Measurements from ENCODE around the gene ALDH1L1. TPM values are rescaled to one million over a fixed set of nuclear protein-coding genes. Genes with fewer than 3 reads are reported as not detected.
"Not testable (repeated sequence)": the region's sequence is repeated elsewhere in the genome, so short reads cannot be mapped to it uniquely, and the experiment has no call there.

ALDH1L1 gene
- total RNA-seq, 2 experiments from 2014 or later, result 0.05 to 0.18 TPM

GRCh38 chr3:126104742-126105605, 75.4 kb downstream of the ALDH1L1 start:
- no peak overlapping the region for H3K4me3 Mint-ChIP-seq
- ChIA-PET POLR2A (no interaction called here), CTCF (no interaction called here)
- H3K9me3 Mint-ChIP-seq (ENCODE audit: low read depth), result no peaks in the 10 kb centered on the region
- no peaks in the 10 kb centered on the region for H3K27me3 Mint-ChIP-seq
- H3K4me1 Mint-ChIP-seq, result no peaks in the 10 kb centered on the region
- H3K36me3 Mint-ChIP-seq (ENCODE audit: low read depth), result no peaks in the 10 kb centered on the region
- intact Hi-C loops (cut with DNase I, micrococcal nuclease), result no loop called here
- H3K27ac Mint-ChIP-seq, result no peak overlapping the region
- DNase-seq, result no peak
- ATAC-seq, result no peak

GRCh38 chr3:126104028-126104635, 76.3 kb downstream of the ALDH1L1 start:
- no peaks in the 10 kb centered on the region for H3K4me1 Mint-ChIP-seq
- no peaks in the 10 kb centered on the region for H3K9me3 Mint-ChIP-seq (ENCODE audit: low read depth)
- H3K27ac Mint-ChIP-seq, result no peak overlapping the region
- CTCF ChIA-PET, result interaction anchor here (1.2 kb wide), 1 partner anchor 10 kb away, joined by 3 read pairs; no protein-coding TSS in a partner anchor
- no peaks in the 10 kb centered on the region for H3K36me3 Mint-ChIP-seq (ENCODE audit: low read depth)
- DNase-seq (no peak), ATAC-seq (no peak)
- H3K4me3 Mint-ChIP-seq, result no peak overlapping the region
- POLR2A ChIA-PET, result no interaction called here
- H3K27me3 Mint-ChIP-seq, result no peaks in the 10 kb centered on the region
- intact Hi-C loops (cut with DNase I, micrococcal nuclease), result no loop called here

- no peak overlapping the region for H3K27ac Mint-ChIP-seq
- ATAC-seq (no peak), DNase-seq (no peak)
- intact Hi-C loops (cut with DNase I, micrococcal nuclease), result no loop called here
- no peaks in the 10 kb centered on the region for H3K9me3 Mint-ChIP-seq (ENCODE audit: low read depth)
- H3K4me3 Mint-ChIP-seq, result no peak overlapping the region
- no peaks in the 10 kb centered on the region for H3K36me3 Mint-ChIP-seq (ENCODE audit: low read depth)
- H3K4me1 Mint-ChIP-seq, result no peaks in the 10 kb centered on the region
- CTCF ChIA-PET, result interaction anchor here (0.9 to 1.2 kb wide), 2 partner anchors 8 to 9 kb away, joined by 3 read pairs; no protein-coding TSS in a partner anchor
- H3K27me3 Mint-ChIP-seq, result no peaks in the 10 kb centered on the region
- POLR2A ChIA-PET, result no interaction called here
Measured at GRCh38 chr3:126103121-126104027, 77.0 kb downstream of the ALDH1L1 start.

- H3K4me1 Mint-ChIP-seq, result no peaks in the 10 kb centered on the region
- H3K9me3 Mint-ChIP-seq (ENCODE audit: low read depth), result no peaks in the 10 kb centered on the region
- H3K27ac Mint-ChIP-seq, result no peak overlapping the region
- intact Hi-C loops (cut with DNase I, micrococcal nuclease), result no loop called here
- no peaks in the 10 kb centered on the region for H3K27me3 Mint-ChIP-seq
- no peak overlapping the region for H3K4me3 Mint-ChIP-seq
- ChIA-PET POLR2A (no interaction called here), CTCF (interaction anchor here (0.9 kb wide), 1 partner anchor 8 kb away, joined by 3 read pairs; no protein-coding TSS in a partner anchor)
- no peaks in the 10 kb centered on the region for H3K36me3 Mint-ChIP-seq (ENCODE audit: low read depth)
- DNase-seq (no peak), ATAC-seq (no peak)
Measured at GRCh38 chr3:126102530-126102951, 77.8 kb downstream of the ALDH1L1 start.

GRCh38 chr3:126102011-126102410, 78.4 kb downstream of the ALDH1L1 start:
- no peak overlapping the region for H3K4me3 Mint-ChIP-seq
- no peaks in the 10 kb centered on the region for H3K4me1 Mint-ChIP-seq
- H3K36me3 Mint-ChIP-seq (ENCODE audit: low read depth), result no peaks in the 10 kb centered on the region
- no peaks in the 10 kb centered on the region for H3K9me3 Mint-ChIP-seq (ENCODE audit: low read depth)
- no peak overlapping the region for H3K27ac Mint-ChIP-seq
- ChIA-PET CTCF (no interaction called here), POLR2A (no interaction called here)
- DNase-seq (no peak), ATAC-seq (no peak)
- intact Hi-C loops (cut with DNase I, micrococcal nuclease), result no loop called here
- no peaks in the 10 kb centered on the region for H3K27me3 Mint-ChIP-seq

GRCh38 chr3:126101521-126101982, 78.8 kb downstream of the ALDH1L1 start:
- H3K27ac Mint-ChIP-seq, result no peak overlapping the region
- no peaks in the 10 kb centered on the region for H3K27me3 Mint-ChIP-seq
- DNase-seq, result no peak
- ATAC-seq, result no peak
- ChIA-PET POLR2A (no interaction called here), CTCF (no interaction called here)
- no peak overlapping the region for H3K4me3 Mint-ChIP-seq
- H3K4me1 Mint-ChIP-seq, result no peaks in the 10 kb centered on the region
- intact Hi-C loops (cut with DNase I, micrococcal nuclease), result no loop called here
- H3K36me3 Mint-ChIP-seq (ENCODE audit: low read depth), result no peaks in the 10 kb centered on the region
- H3K9me3 Mint-ChIP-seq (ENCODE audit: low read depth), result no peaks in the 10 kb centered on the region

GRCh38 chr3:126100634-126101301, 79.6 kb downstream of the ALDH1L1 start:
- intact Hi-C loops (cut with DNase I, micrococcal nuclease), result no loop called here
- Mint-ChIP-seq H3K9me3 (ENCODE audit: low read depth) (no peaks in the 10 kb centered on the region), H3K4me1 (no peaks in the 10 kb centered on the region), H3K27me3 (no peaks in the 10 kb centered on the region), H3K4me3 (no peak overlapping the region), H3K36me3 (ENCODE audit: low read depth) (no peaks in the 10 kb centered on the region), H3K27ac (no peak overlapping the region)
- no peak for DNase-seq
- CTCF ChIA-PET, result no interaction called here
- no peak for ATAC-seq
- POLR2A ChIA-PET, result no interaction called here

- CTCF ChIA-PET, result interaction anchor here (0.6 kb wide), 1 partner anchor 326 kb away, joined by 3 read pairs; no protein-coding TSS in a partner anchor
- Mint-ChIP-seq H3K27me3 (no peaks in the 10 kb centered on the region), H3K4me1 (no peaks in the 10 kb centered on the region), H3K4me3 (no peak overlapping the region), H3K9me3 (ENCODE audit: low read depth) (no peaks in the 10 kb centered on the region), H3K27ac (no peak overlapping the region), H3K36me3 (ENCODE audit: low read depth) (no peaks in the 10 kb centered on the region)
- no peak for DNase-seq
- ATAC-seq, result no peak
- intact Hi-C loops (cut with DNase I, micrococcal nuclease), result no loop called here
- POLR2A ChIA-PET, result no interaction called here
Measured at GRCh38 chr3:126100269-126100633, 80.1 kb downstream of the ALDH1L1 start.

GRCh38 chr3:126098391-126098858, 82.0 kb downstream of the ALDH1L1 start:
- intact Hi-C loops (cut with DNase I, micrococcal nuclease), result no loop called here
- H3K4me1 Mint-ChIP-seq, result no peaks in the 10 kb centered on the region
- DNase-seq (no peak), ATAC-seq (no peak)
- no peaks in the 10 kb centered on the region for H3K36me3 Mint-ChIP-seq (ENCODE audit: low read depth)
- ChIA-PET CTCF (interaction anchor here (0.6 to 0.7 kb wide), 2 partner anchors 92 to 1931 kb away, joined by 3 read pairs; no protein-coding TSS in a partner anchor), POLR2A (no interaction called here)
- H3K4me3 Mint-ChIP-seq, result no peak overlapping the region
- H3K9me3 Mint-ChIP-seq (ENCODE audit: low read depth), result no peaks in the 10 kb centered on the region
- no peaks in the 10 kb centered on the region for H3K27me3 Mint-ChIP-seq
- no peak overlapping the region for H3K27ac Mint-ChIP-seq

- H3K27me3 Mint-ChIP-seq, result no peaks in the 10 kb centered on the region
- intact Hi-C loops (cut with DNase I, micrococcal nuclease), result no loop called here
- CTCF ChIA-PET, result interaction anchor here (0.6 to 1.6 kb wide), 3 partner anchors 11 to 1931 kb away, joined by 3 to 6 read pairs (median 3); no protein-coding TSS in a partner anchor
- H3K4me3 Mint-ChIP-seq, result no peak overlapping the region
- H3K36me3 Mint-ChIP-seq (ENCODE audit: low read depth), result no peaks in the 10 kb centered on the region
- no peaks in the 10 kb centered on the region for H3K9me3 Mint-ChIP-seq (ENCODE audit: low read depth)
- DNase-seq (no peak), ATAC-seq (no peak)
- POLR2A ChIA-PET, result no interaction called here
- H3K4me1 Mint-ChIP-seq, result no peaks in the 10 kb centered on the region
- no peak overlapping the region for H3K27ac Mint-ChIP-seq
Measured at GRCh38 chr3:126097801-126098200, 82.6 kb downstream of the ALDH1L1 start.

- H3K9me3 Mint-ChIP-seq (ENCODE audit: low read depth); H3K36me3 Mint-ChIP-seq (ENCODE audit: low read depth); DNase-seq; H3K4me3 Mint-ChIP-seq; H3K27ac Mint-ChIP-seq; H3K27me3 Mint-ChIP-seq; H3K4me1 Mint-ChIP-seq; intact Hi-C loops (cut with DNase I, micrococcal nuclease); POLR2A ChIA-PET; ATAC-seq: not testable (repeated sequence)
- CTCF ChIA-PET, result interaction anchor here (0.6 to 1.6 kb wide), 4 partner anchors 9 to 125 kb away, joined by 3 to 6 read pairs (median 4); no protein-coding TSS in a partner anchor
Measured at GRCh38 chr3:126096274-126096673, 84.1 kb downstream of the ALDH1L1 start.
